ENCODE data around the gene VSX2. TPM values are rescaled to one million over a fixed set of nuclear protein-coding genes. Genes with fewer than 3 reads are reported as not detected.

The VSX2 gene
- total and polyA plus RNA-seq, 2 of the 13 experiments (the other 11 are each of a cell fraction or from before 2014, with no cell fraction given) = 0.05 TPM; not detected in 1

DNA sequence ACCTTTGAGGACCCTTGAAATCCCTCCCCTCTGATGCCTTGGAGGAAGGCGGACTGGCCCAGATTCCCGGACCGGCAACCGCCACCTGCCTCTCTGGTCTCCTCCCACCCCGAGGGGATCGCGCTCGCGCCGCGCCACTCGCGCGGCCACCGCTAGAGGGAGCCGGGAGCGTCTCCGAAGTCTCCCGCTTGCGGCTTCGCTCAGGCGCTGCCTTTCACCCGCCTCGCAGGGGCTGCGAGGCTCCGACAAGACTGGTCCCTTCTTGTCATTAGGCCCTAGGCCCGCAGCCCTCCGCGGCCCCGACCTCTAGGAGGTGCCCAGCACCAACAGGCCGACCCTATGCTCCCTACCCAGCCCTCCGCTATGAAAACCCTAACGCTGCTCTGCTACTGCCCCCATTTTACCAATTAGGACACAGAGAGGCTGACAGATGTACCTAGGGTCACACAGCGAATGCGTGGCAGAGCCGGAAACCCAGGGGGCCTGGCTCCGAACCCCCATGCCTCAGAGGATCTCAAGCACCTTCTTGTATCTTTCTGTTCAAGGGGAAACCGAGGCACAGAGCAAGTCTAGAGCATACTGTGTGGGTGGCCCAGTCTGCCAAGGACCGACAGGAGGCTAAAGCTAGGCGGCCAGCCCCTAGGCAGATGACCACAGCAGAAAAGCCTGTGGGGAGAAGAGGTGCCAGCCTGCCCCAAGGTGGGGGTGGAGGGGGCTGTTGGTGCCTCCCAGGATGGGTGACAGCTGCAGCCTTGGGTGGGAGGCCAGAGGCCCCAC, 21.4 kb upstream of the VSX2 start (continued):
- TF ChIP-seq, protein P1, sequence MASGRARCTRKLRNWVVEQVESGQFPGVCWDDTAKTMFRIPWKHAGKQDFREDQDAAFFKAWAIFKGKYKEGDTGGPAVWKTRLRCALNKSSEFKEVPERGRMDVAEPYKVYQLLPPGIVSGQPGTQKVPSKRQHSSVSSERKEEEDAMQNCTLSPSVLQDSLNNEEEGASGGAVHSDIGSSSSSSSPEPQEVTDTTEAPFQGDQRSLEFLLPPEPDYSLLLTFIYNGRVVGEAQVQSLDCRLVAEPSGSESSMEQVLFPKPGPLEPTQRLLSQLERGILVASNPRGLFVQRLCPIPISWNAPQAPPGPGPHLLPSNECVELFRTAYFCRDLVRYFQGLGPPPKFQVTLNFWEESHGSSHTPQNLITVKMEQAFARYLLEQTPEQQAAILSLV (CRISPR knock-in tag; IDR thresholded peaks at IDR 0.05; ENCODE audit: borderline replicate concordance) = 0 out of 2 replicates have a peak, but pooled peaks have one; percentile 21
- TF ChIP-seq RARA (CRISPR knock-in tag; IDR thresholded peaks at IDR 0.05) = no peak
- TF ChIP-seq MXD4 (CRISPR knock-in tag; IDR thresholded peaks at IDR 0.05) = no peak
- TF ChIP-seq, protein P2, sequence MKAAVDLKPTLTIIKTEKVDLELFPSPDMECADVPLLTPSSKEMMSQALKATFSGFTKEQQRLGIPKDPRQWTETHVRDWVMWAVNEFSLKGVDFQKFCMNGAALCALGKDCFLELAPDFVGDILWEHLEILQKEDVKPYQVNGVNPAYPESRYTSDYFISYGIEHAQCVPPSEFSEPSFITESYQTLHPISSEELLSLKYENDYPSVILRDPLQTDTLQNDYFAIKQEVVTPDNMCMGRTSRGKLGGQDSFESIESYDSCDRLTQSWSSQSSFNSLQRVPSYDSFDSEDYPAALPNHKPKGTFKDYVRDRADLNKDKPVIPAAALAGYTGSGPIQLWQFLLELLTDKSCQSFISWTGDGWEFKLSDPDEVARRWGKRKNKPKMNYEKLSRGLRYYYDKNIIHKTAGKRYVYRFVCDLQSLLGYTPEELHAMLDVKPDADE (CRISPR knock-in tag; IDR thresholded peaks at IDR 0.05) = no peak
- no peak for TF ChIP-seq ZNF44 (CRISPR knock-in tag; IDR thresholded peaks at IDR 0.05)
- TF ChIP-seq, protein P3, sequence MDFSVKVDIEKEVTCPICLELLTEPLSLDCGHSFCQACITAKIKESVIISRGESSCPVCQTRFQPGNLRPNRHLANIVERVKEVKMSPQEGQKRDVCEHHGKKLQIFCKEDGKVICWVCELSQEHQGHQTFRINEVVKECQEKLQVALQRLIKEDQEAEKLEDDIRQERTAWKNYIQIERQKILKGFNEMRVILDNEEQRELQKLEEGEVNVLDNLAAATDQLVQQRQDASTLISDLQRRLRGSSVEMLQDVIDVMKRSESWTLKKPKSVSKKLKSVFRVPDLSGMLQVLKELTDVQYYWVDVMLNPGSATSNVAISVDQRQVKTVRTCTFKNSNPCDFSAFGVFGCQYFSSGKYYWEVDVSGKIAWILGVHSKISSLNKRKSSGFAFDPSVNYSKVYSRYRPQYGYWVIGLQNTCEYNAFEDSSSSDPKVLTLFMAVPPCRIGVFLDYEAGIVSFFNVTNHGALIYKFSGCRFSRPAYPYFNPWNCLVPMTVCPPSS (IDR thresholded peaks at IDR 0.05) = no peak
- TF ChIP-seq PHF5A (CRISPR knock-in tag; IDR thresholded peaks at IDR 0.05; ENCODE audit: low read depth, unreplicated experiment) = no peak
- peak; percentile 45; the same call in 1 of the 2 replicates for TF ChIP-seq ZMYM3 (CRISPR knock-in tag; IDR thresholded peaks at IDR 0.05)

DNA sequence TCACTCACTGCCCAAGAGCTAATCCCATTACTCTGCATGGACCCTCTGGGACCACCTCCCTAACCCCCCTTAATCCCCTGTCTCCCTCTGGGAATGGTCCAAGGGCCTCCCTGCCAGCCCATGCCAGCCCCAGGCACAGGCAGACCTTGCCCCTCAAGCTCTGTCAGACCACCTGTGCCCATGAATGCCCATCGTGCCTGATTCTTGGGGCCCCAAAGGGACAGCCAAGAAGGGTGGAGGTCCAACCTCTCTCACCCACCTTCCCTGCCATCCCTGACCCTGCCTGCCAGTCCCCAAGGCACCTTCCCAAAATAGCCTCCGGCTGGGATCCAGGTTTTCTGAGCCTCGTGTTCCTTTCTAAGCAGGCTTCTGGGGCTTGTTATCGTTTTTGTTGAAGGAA, 20.8 kb upstream of the VSX2 start:
- Histone ChIP-seq H3K9ac (ENCODE audit: insufficient read depth, low read depth, low read length) (no peak overlapping the region), H3K4me3 (replicated peaks in 1 of 3; ENCODE audit: insufficient read depth in 1 of 3, low read depth in 2 of 3, low read length in 3 of 3) (no peak overlapping the region), H3K27me3 (ENCODE audit: control insufficient read depth in 1 of 2, insufficient read depth in 2 of 2, low read length in 2 of 2) (peaks cover 14 to 55% of the 10 kb centered on the region in 2 experiments), H4K20me1 (ENCODE audit: insufficient read depth, low read length) (no peaks in the 10 kb centered on the region), H3K36me3 (replicated peaks in 1 of 2; ENCODE audit: control insufficient read depth in 1 of 2, insufficient read depth in 2 of 2, low read length in 2 of 2) (no peaks in the 10 kb centered on the region), H3K27ac (ENCODE audit: extremely low read length, insufficient read depth, low read length) (no peak overlapping the region), H3K4me2 (ENCODE audit: low read depth, low read length) (no peak overlapping the region), H3K4me1 (ENCODE audit: insufficient read depth, low read length) (peaks cover 12% of the 10 kb centered on the region; the same call in 1 of the 2 replicates), H3K79me2 (ENCODE audit: insufficient read depth, low read length) (no peaks in the 10 kb centered on the region), H2AFZ (ENCODE audit: low read length) (no peak overlapping the region), H3K9me3 (ENCODE audit: low read length) (no peaks in the 10 kb centered on the region)
- intact Hi-C loops (cut with micrococcal nuclease; ENCODE audit: unreplicated experiment) (no loop called here), in situ Hi-C loops (cut with HindIII; ENCODE audit: extremely low pct_ligation_motif_present, low pct_unique_long_range_greater_than_20kb) (loop anchor here (5.0 kb wide), 1 partner anchor 39 kb away; no protein-coding TSS in a partner anchor)
- no TSS peak for BruUV-seq (replicated peaks)
- ChIA-PET CTCF (ENCODE audit: low intra/inter-chr PET ratio, low total read pairs) (interaction anchor here (0.8 to 3.1 kb wide), 3 partner anchors 32 to 107 kb away, joined by 3 to 14 read pairs (median 13); no protein-coding TSS in a partner anchor), POLR2A (no interaction called here)
- no peak for FAIRE-seq
- WGBS (ENCODE audit: low lambda C conversion rate) = 0% methylated on average over 3 of the region's 4 CpGs
- no peak for ATAC-seq
- TF ChIP-seq HNRNPL (IDR thresholded peaks at IDR 0.05; ENCODE audit: low read depth, low read length) (no peak), ZNF891 (CRISPR knock-in tag; IDR thresholded peaks at IDR 0.05) (no peak), NCOA1 (CRISPR knock-in tag; IDR thresholded peaks at IDR 0.05) (no peak), JUNB (CRISPR knock-in tag; IDR thresholded peaks at IDR 0.05; ENCODE audit: borderline replicate concordance) (no peak), TCF12 (IDR thresholded peaks at IDR 0.05) (no peak), TCF12 (CRISPR knock-in tag; IDR thresholded peaks at IDR 0.05) (no peak), ZNF354B (CRISPR knock-in tag; IDR thresholded peaks at IDR 0.05) (no peak), ZSCAN9 (CRISPR knock-in tag; IDR thresholded peaks at IDR 0.05; ENCODE audit: borderline replicate concordance) (no peak)
- TF ChIP-seq, protein P4, sequence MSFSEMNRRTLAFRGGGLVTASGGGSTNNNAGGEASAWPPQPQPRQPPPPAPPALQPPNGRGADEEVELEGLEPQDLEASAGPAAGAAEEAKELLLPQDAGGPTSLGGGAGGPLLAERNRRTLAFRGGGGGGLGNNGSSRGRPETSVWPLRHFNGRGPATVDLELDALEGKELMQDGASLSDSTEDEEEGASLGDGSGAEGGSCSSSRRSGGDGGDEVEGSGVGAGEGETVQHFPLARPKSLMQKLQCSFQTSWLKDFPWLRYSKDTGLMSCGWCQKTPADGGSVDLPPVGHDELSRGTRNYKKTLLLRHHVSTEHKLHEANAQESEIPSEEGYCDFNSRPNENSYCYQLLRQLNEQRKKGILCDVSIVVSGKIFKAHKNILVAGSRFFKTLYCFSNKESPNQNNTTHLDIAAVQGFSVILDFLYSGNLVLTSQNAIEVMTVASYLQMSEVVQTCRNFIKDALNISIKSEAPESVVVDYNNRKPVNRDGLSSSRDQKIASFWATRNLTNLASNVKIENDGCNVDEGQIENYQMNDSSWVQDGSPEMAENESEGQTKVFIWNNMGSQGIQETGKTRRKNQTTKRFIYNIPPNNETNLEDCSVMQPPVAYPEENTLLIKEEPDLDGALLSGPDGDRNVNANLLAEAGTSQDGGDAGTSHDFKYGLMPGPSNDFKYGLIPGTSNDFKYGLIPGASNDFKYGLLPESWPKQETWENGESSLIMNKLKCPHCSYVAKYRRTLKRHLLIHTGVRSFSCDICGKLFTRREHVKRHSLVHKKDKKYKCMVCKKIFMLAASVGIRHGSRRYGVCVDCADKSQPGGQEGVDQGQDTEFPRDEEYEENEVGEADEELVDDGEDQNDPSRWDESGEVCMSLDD (CRISPR knock-in tag; IDR thresholded peaks at IDR 0.05; ENCODE audit: borderline replicate concordance) = no peak
- no peak for DNase-seq (ENCODE audit: low spot score)

Measured in HepG2 (cell line).